Keratinocyte (primary cell): Measurements from ENCODE around the gene PARP14.

ENCODE experiments used
- EZH2 ChIP-seq: IDR thresholded peaks from one replicate; pipeline ENCODE4 v1.6.1; 2012; ENCODE audit warnings: inconsistent platforms, mild to moderate bottlenecking, low read length, moderate library complexity
- TF ChIP-seq, protein P1 (sequence below), 3 experiments: IDR thresholded peaks in 1 of 3; conservative IDR thresholded peaks in 1 of 3; optimal IDR thresholded peaks in 1 of 3; 2 replicates in 2 of 3; 3 replicates in 1 of 3; pipeline versions ENCODE3 to v1.5.1; 2011; ENCODE audit warnings: low read length in 3 of 3, mild to moderate bottlenecking in 3 of 3, moderate library complexity in 2 of 3, control low read depth in 1 of 3, inconsistent platforms in 1 of 3; ENCODE audit not compliant: insufficient read depth in 2 of 3; ENCODE audit errors: extremely low read depth in 1 of 3

DNA sequence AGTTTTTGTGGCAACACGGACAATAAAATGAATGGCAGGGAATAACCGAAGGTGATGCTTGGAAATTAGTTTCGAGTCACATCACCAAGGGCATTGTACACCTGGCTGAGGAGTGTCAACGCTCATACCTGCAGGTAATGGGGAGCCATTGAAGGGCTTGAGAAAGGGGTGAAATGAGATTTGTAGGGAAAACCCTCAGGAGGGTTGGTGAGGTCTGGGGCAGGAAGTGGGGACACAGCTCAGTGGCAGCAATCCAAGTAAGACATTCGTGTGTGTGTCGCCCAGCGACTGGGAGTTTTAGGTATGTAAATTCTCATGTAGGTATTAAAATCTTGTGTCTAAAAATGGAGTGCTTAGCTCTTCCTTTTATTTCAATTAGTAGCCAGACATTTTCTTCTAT, 14.3 kb downstream of the PARP14 start:
- TF ChIP-seq, protein P1, sequence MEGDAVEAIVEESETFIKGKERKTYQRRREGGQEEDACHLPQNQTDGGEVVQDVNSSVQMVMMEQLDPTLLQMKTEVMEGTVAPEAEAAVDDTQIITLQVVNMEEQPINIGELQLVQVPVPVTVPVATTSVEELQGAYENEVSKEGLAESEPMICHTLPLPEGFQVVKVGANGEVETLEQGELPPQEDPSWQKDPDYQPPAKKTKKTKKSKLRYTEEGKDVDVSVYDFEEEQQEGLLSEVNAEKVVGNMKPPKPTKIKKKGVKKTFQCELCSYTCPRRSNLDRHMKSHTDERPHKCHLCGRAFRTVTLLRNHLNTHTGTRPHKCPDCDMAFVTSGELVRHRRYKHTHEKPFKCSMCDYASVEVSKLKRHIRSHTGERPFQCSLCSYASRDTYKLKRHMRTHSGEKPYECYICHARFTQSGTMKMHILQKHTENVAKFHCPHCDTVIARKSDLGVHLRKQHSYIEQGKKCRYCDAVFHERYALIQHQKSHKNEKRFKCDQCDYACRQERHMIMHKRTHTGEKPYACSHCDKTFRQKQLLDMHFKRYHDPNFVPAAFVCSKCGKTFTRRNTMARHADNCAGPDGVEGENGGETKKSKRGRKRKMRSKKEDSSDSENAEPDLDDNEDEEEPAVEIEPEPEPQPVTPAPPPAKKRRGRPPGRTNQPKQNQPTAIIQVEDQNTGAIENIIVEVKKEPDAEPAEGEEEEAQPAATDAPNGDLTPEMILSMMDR (optimal IDR thresholded peaks at IDR 0.05 in 1 of 3, IDR thresholded peaks at IDR 0.05 in 1 of 3, conservative IDR thresholded peaks at IDR 0.05 in 1 of 3; ENCODE audit: extremely low read depth in 1 of 3, insufficient read depth in 2 of 3, low read length in 3 of 3) = no peak
- TF ChIP-seq EZH2 = no peak
